ENCODE data around the gene SLC10A3. TPM values are rescaled to one million over a fixed set of nuclear protein-coding genes. Genes with fewer than 3 reads are reported as not detected.
A peak's percentile ranks its signal among the peaks of the same experiment; 100 is the strongest.

SLC10A3 gene
- total RNA-seq, 1 donor from 2014 or later, result 13.9 TPM

- no peak overlapping the region for H3K27ac Mint-ChIP-seq (ENCODE audit: unreplicated experiment)
- peaks cover 2% of the 10 kb centered on the region for H3K27me3 Mint-ChIP-seq (ENCODE audit: unreplicated experiment)
- no peak for TF ChIP-seq CTCF (IDR thresholded peaks at IDR 0.05; ENCODE audit: unreplicated experiment)
- H3K4me1 Mint-ChIP-seq (ENCODE audit: unreplicated experiment), result peaks cover 5% of the 10 kb centered on the region
- H3K9me3 Mint-ChIP-seq (ENCODE audit: unreplicated experiment), result no peaks in the 10 kb centered on the region
- DNase-seq (ENCODE audit: low spot score), result no peak
- peak overlapping the region; percentile 59 for H3K4me3 Mint-ChIP-seq (ENCODE audit: unreplicated experiment)
- peaks cover 4% of the 10 kb centered on the region for H3K36me3 Mint-ChIP-seq (ENCODE audit: low read depth, unreplicated experiment)
Observed at GRCh38 chrX:154483325-154483724, 7.1 kb downstream of the SLC10A3 start.

- H3K36me3 Mint-ChIP-seq (ENCODE audit: low read depth, unreplicated experiment), result peaks cover under 1% of the 10 kb centered on the region
- no peak overlapping the region for H3K27ac Mint-ChIP-seq (ENCODE audit: unreplicated experiment)
- no peak for TF ChIP-seq CTCF (IDR thresholded peaks at IDR 0.05; ENCODE audit: unreplicated experiment)
- H3K27me3 Mint-ChIP-seq (ENCODE audit: unreplicated experiment), result peaks cover 1% of the 10 kb centered on the region
- H3K4me1 Mint-ChIP-seq (ENCODE audit: unreplicated experiment), result peaks cover 5% of the 10 kb centered on the region
- H3K4me3 Mint-ChIP-seq (ENCODE audit: unreplicated experiment), result no peak overlapping the region
- H3K9me3 Mint-ChIP-seq (ENCODE audit: unreplicated experiment), result no peaks in the 10 kb centered on the region
- no peak for DNase-seq (ENCODE audit: low spot score)
Observed at GRCh38 chrX:154482786-154483185, 7.6 kb downstream of the SLC10A3 start.

GRCh38 chrX:154481911-154482601 lies 8.4 kb downstream of the SLC10A3 start:
- Mint-ChIP-seq H3K9me3 (ENCODE audit: unreplicated experiment) (no peaks in the 10 kb centered on the region), H3K27ac (ENCODE audit: unreplicated experiment) (no peak overlapping the region), H3K36me3 (ENCODE audit: low read depth, unreplicated experiment) (no peaks in the 10 kb centered on the region), H3K4me1 (ENCODE audit: unreplicated experiment) (peaks cover 5% of the 10 kb centered on the region), H3K27me3 (ENCODE audit: unreplicated experiment) (no peaks in the 10 kb centered on the region), H3K4me3 (ENCODE audit: unreplicated experiment) (no peak overlapping the region)
- TF ChIP-seq CTCF (IDR thresholded peaks at IDR 0.05; ENCODE audit: unreplicated experiment), result no peak
- no peak for DNase-seq (ENCODE audit: low spot score)

- Mint-ChIP-seq H3K4me1 (ENCODE audit: unreplicated experiment) (peaks cover 5% of the 10 kb centered on the region), H3K4me3 (ENCODE audit: unreplicated experiment) (no peak overlapping the region), H3K27ac (ENCODE audit: unreplicated experiment) (no peak overlapping the region), H3K27me3 (ENCODE audit: unreplicated experiment) (no peaks in the 10 kb centered on the region), H3K36me3 (ENCODE audit: low read depth, unreplicated experiment) (no peaks in the 10 kb centered on the region), H3K9me3 (ENCODE audit: unreplicated experiment) (no peaks in the 10 kb centered on the region)
- TF ChIP-seq CTCF (IDR thresholded peaks at IDR 0.05; ENCODE audit: unreplicated experiment), result no peak
- no peak for DNase-seq (ENCODE audit: low spot score)
Observed at GRCh38 chrX:154481195-154481594, 9.2 kb downstream of the SLC10A3 start.

GRCh38 chrX:154478728-154479622 lies 11.5 kb downstream of the SLC10A3 start, which contains the start of gene LAGE3:
Gene LAGE3, minus strand, starts transcription at chrX:154479281. Its CDS starts 366 bp downstream, at chrX:154478915.
- Mint-ChIP-seq H3K27ac (ENCODE audit: unreplicated experiment) (no peak within 1 kb of the TSS), H3K9me3 (ENCODE audit: unreplicated experiment) (no peaks in the 10 kb centered on the region), H3K27me3 (ENCODE audit: unreplicated experiment) (peaks cover 2% of the 10 kb centered on the region), H3K36me3 (ENCODE audit: low read depth, unreplicated experiment) (no peaks in the 10 kb centered on the region), H3K4me1 (ENCODE audit: unreplicated experiment) (peaks cover 5% of the 10 kb centered on the region), H3K4me3 (ENCODE audit: unreplicated experiment) (peak within 1 kb of the TSS; percentile 86)
- no peak for TF ChIP-seq CTCF (IDR thresholded peaks at IDR 0.05; ENCODE audit: unreplicated experiment)
- peak; percentile 94 for DNase-seq (ENCODE audit: low spot score)

Data from endothelial cell (in vitro differentiated cells).